Smooth muscle cell (in vitro differentiated cells): ENCODE measurements around the gene SMCP. TPM values are rescaled to one million over a fixed set of nuclear protein-coding genes. Genes with fewer than 3 reads are reported as not detected.

Experiments used
- DNase-seq: peaks from one replicate; lab custom pipeline; 2025; ENCODE audit not compliant: unreplicated experiment; lab: John Stamatoyannopoulos, UW
- H2AFZ ChIP-seq: fragments of 200-600 bp; sonication (generic); 2 replicates; pipeline ENCODE4 v1.6.0; 2016; ENCODE audit warnings: antibody characterized with exemption, low read depth, mild to moderate bottlenecking
- H3F3A ChIP-seq: fragments of 200-600 bp; sonication (generic); 2 replicates; pipeline ENCODE4 v1.6.0; 2017; ENCODE audit warnings: antibody characterized with exemption, low read depth
- H3K27ac ChIP-seq: fragments of 200-600 bp; sonication (generic); 2 replicates; pipeline ENCODE4 v1.5.1; 2016; ENCODE audit warnings: low read depth, mild to moderate bottlenecking
- H3K27me3 ChIP-seq: fragments of 200-600 bp; sonication (generic); 2 replicates; pipeline ENCODE4 v1.6.1; 2016; ENCODE audit warnings: low read depth, mild to moderate bottlenecking
- H3K36me3 ChIP-seq: fragments of 200-600 bp; sonication (generic); 2 replicates; pipeline ENCODE4 v1.5.1; 2016; ENCODE audit warnings: low read depth
- H3K4me1 ChIP-seq: fragments of 200-600 bp; sonication (generic); 2 replicates; pipeline ENCODE4 v1.5.1; 2016; ENCODE audit warnings: low read depth
- H3K4me2 ChIP-seq: fragments of 200-600 bp; sonication (generic); 2 replicates; pipeline ENCODE4 v1.6.0; 2016; ENCODE audit warnings: mild to moderate bottlenecking
- H3K4me3 ChIP-seq: fragments of 200-600 bp; sonication (generic); 2 replicates; pipeline ENCODE4 v1.5.1; 2016; ENCODE audit warnings: mild to moderate bottlenecking
- H3K79me2 ChIP-seq: fragments of 200-600 bp; sonication (generic); 2 replicates; pipeline ENCODE4 v1.6.0; 2016; ENCODE audit warnings: low read depth, mild to moderate bottlenecking
- H3K9ac ChIP-seq: fragments of 200-600 bp; sonication (generic); 2 replicates; pipeline ENCODE4 v1.6.0; 2016; ENCODE audit warnings: low read depth
- H3K9me3 ChIP-seq: fragments of 200-600 bp; sonication (generic); replicated peaks from 2 replicates; pipeline ENCODE4 v1.5.1; 2016; ENCODE audit warnings: low read depth
- H4K20me1 ChIP-seq: fragments of 200-600 bp; sonication (generic); 2 replicates; pipeline ENCODE4 v1.6.0; 2016; ENCODE audit warnings: low read depth
- CTCF ChIP-seq: fragments of 200-600 bp; sonication (generic); IDR thresholded peaks from 2 replicates; pipeline ENCODE4 v1.5.1; 2017; ENCODE audit warnings: borderline replicate concordance, mild to moderate bottlenecking, antibody characterized with exemption; ENCODE audit not compliant: insufficient read depth, poor library complexity, severe bottlenecking
- WGBS: methylation state at CpG from one replicate; pipeline ENCODE4 v1.1.7; 2016; ENCODE audit warnings: low lambda C conversion rate; 5-methylcytosine and 5-hydroxymethylcytosine counted together
- polyA plus RNA-seq: library from polyadenylated mRNA; unstranded; fragments of >200 nt; fragmentation: Nextera tagmentation; extraction: Ambion mirVana; gene quantifications from 2 replicates; pipeline ENCODE4 v1.2.1, GENCODE V29; 2016
- total RNA-seq: library from RNA; depleted of rRNA; stranded (reverse); fragments of >200 nt; gene quantifications from 2 replicates; pipeline ENCODE4 v1.2.3, GENCODE V29; 2014

Gene SMCP
- total and polyA plus RNA-seq, 2 experiments from 2014 or later: not detected

GRCh38 chr1:152924191-152924590 lies 46.1 kb downstream of the SMCP start:
- no peaks in the 10 kb centered on the region for H3K36me3 ChIP-seq
- 56% methylated on average over 2 of the region's 2 CpGs for WGBS
- no peaks in the 10 kb centered on the region for H3F3A ChIP-seq
- no peak for TF ChIP-seq CTCF
- H3K9ac ChIP-seq: no peak overlapping the region
- H3K4me1 ChIP-seq: no peaks in the 10 kb centered on the region
- H4K20me1 ChIP-seq: no peaks in the 10 kb centered on the region
- no peak overlapping the region for H3K4me2 ChIP-seq
- DNase-seq: no peak
- H3K27ac ChIP-seq: no peak overlapping the region
- no peak overlapping the region for H3K4me3 ChIP-seq
- H2AFZ ChIP-seq: no peak overlapping the region
- H3K27me3 ChIP-seq: no peaks in the 10 kb centered on the region
- peaks cover 10% of the 10 kb centered on the region for H3K9me3 ChIP-seq
- H3K79me2 ChIP-seq: no peaks in the 10 kb centered on the region

- Histone ChIP-seq H3K4me1 (no peaks in the 10 kb centered on the region), H3K4me2 (no peak overlapping the region), H3K36me3 (no peaks in the 10 kb centered on the region), H2AFZ (no peak overlapping the region), H3K4me3 (no peak overlapping the region), H4K20me1 (no peaks in the 10 kb centered on the region), H3K27ac (no peak overlapping the region), H3K9ac (no peak overlapping the region), H3K9me3 (peaks cover 6% of the 10 kb centered on the region), H3K27me3 (no peaks in the 10 kb centered on the region), H3F3A (no peaks in the 10 kb centered on the region), H3K79me2 (no peaks in the 10 kb centered on the region)
- no peak for DNase-seq
- WGBS: 74% methylated on average over 3 of the region's 3 CpGs
- no peak for TF ChIP-seq CTCF
Measured at GRCh38 chr1:152926091-152926490, 48.0 kb downstream of the SMCP start.

- no peaks in the 10 kb centered on the region for H3K36me3 ChIP-seq
- 71% methylated on average over 3 of the region's 3 CpGs for WGBS
- H3K9ac ChIP-seq: no peak overlapping the region
- H3K9me3 ChIP-seq: peaks cover 6% of the 10 kb centered on the region
- no peak for TF ChIP-seq CTCF
- H3K79me2 ChIP-seq: no peaks in the 10 kb centered on the region
- no peak overlapping the region for H2AFZ ChIP-seq
- no peaks in the 10 kb centered on the region for H4K20me1 ChIP-seq
- H3F3A ChIP-seq: no peaks in the 10 kb centered on the region
- no peak for DNase-seq
- no peak overlapping the region for H3K27ac ChIP-seq
- no peaks in the 10 kb centered on the region for H3K4me1 ChIP-seq
- no peak overlapping the region for H3K4me2 ChIP-seq
- H3K27me3 ChIP-seq: no peaks in the 10 kb centered on the region
- no peak overlapping the region for H3K4me3 ChIP-seq
Measured at GRCh38 chr1:152928671-152929070, 50.5 kb downstream of the SMCP start.

GRCh38 chr1:152932170-152932811 lies 54.2 kb downstream of the SMCP start:
- Histone ChIP-seq H3K27me3 (no peaks in the 10 kb centered on the region), H3K4me3 (no peak overlapping the region), H2AFZ (no peak overlapping the region), H3K4me1 (no peaks in the 10 kb centered on the region), H3K36me3 (no peaks in the 10 kb centered on the region), H3K27ac (no peak overlapping the region), H3K79me2 (no peaks in the 10 kb centered on the region), H3F3A (no peaks in the 10 kb centered on the region), H3K9ac (no peak overlapping the region), H3K4me2 (no peak overlapping the region), H3K9me3 (peaks cover 2% of the 10 kb centered on the region), H4K20me1 (no peaks in the 10 kb centered on the region)
- WGBS: 46% methylated on average over 4 of the region's 4 CpGs
- DNase-seq: no peak
- TF ChIP-seq CTCF: no peak
